ENCODE data around the gene ZNF2.

The ZNF2 gene

DNA sequence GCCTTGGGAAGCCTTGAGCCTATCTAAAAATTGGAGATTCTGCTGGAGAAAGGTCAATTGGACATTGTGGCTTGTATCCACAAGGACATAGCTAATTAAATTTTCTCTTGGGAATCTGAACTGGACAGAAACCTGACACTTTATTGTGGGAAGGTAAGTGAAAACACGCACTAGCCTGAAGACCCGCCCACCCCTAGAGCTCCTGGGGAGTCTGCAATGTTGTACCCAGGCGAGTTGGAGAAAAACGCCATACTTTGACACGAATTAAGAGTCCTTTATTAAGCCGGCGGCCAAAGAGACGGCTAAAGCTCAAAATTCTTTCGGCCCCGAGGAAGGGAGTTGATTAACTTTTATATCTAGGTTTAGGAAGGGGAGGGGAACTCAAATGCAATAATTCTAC, 40.5 kb downstream of the ZNF2 start:
- DNase-seq (ENCODE audit: low read depth in 2 of 2), result no peak

DNA sequence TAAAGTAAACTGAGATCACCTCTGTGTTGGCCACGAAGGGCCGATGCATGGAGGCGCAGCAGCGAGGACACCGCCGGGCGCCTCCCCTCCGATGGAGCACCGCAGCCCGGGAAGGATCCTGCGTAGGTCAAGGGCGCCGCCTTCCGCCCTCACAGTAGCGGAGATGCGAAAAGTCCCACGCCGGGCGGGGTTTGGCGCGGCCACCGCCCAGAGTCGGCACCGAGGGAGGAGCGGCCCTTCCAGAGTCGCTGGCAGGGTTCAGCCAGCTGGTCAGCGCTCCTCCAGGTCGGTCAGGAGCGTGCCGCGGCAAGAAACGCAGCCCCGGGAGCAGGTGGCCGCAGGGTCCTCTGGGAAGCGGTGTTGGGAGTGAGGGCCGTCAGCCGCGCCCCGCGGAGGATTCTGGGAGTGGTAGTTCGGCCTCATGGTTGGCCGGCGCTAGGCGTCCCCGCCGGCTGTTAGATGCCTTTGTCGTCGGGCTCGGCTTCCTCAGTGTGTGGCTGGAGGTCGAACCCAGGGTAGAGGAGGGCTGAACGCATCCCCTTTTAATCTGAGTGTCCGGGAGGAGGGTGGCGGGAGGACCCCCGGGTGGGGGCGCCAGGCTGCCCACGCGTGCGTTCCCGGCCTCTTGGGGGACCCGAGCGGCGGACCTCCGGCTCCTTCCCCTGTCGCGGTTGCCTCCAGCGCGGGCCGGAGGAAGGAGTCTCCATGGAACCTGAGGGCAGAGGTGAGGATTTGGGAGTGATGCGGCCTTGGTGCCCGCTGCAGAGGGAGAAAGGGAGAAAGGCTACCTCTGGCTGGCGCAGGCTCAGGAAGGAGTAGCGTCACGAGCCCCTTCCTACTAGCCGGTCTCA, 41.7 kb downstream of the ZNF2 start, which contains the start of gene ZNF892:
ZNF892 (plus strand) TSS at position 411 of the 851 bp plus-strand sequence; CDS start at position 706, 295 bp downstream.
- peak; percentile 76 to 79 for DNase-seq (ENCODE audit: low read depth in 2 of 2)

DNA sequence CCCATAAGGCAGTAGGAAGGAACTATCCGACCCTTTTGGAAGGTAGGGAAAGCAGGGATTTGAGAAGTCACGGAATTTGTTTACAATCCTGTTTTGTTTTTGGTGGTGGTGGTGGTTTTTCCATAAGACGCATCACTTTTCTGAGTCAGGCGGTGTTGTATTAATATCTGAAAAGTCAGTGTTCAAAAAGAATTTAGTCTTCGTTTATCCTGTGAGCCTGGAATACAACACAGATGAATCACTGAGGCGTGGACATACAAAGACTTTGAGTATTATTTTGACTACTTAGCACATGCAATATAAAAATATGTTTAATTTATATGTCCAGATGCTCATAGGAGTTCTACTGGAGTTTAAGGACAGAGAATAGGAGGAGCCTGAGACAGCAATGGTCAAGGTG, 42.5 kb downstream of the ZNF2 start:
- no peak for DNase-seq (ENCODE audit: low read depth in 2 of 2)

DNA sequence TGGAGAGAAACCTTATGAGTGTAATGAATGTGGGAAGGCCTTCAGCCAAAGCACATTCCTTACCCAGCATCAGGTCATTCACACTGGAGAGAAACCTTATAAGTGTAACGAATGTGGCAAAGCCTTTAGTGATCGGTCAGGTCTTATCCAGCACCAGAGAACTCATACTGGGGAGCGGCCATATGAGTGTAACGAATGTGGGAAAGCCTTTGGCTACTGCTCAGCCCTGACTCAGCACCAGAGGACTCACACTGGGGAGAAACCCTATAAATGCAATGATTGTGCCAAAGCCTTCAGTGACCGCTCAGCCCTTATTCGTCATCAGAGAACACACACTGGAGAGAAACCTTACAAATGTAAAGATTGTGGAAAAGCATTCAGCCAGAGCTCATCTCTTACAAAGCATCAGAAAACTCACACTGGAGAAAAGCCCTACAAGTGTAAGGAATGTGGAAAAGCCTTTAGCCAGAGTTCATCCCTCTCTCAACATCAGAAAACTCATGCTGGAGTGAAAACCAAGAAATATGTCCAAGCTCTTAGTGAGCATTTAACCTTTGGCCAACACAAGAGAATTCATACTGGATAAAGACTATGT, 49.5 kb downstream of the ZNF2 start:
- no peak for DNase-seq (ENCODE audit: low read depth in 2 of 2)

DNA sequence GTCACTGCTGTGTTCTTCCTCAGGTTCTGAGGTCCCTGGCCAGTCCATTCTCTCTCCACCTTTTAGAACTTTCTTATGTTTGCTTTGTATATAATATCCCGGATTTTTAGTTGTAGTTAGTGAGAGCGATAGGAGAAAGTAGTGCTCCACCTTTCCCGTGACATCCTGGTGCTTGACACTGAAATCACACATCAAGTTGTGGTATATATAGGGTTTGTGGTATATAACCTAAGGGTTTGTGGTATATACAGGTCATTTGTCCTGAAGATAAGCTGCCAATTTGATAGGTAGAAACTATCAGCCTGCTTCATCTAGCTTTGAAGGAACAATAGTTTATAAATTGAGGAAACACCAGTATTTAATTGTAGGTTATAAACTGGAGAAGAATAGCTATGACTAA, 54.8 kb downstream of the ZNF2 start:
- DNase-seq (ENCODE audit: low read depth in 2 of 2), result no peak

DNA sequence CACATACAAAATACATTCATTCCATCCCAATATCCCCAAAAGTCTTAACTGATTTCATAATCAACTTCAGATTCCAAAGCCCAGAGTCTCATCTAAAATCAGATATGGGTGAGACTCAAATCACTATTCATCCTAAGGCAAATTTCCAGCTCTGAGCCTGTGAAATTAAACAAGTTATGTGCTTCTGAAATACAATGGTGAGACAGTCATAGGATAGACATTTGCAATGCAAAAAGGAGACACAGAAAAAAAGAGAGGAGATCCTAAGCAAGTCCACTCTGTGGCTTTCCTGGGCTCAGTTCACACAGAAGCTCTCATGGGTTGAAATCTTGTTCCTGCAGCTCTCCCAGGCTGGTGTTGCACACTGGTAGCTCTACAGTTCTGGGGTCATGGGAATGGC, 60.0 kb downstream of the ZNF2 start:
- DNase-seq (ENCODE audit: low read depth in 2 of 2), result no peak

DNA sequence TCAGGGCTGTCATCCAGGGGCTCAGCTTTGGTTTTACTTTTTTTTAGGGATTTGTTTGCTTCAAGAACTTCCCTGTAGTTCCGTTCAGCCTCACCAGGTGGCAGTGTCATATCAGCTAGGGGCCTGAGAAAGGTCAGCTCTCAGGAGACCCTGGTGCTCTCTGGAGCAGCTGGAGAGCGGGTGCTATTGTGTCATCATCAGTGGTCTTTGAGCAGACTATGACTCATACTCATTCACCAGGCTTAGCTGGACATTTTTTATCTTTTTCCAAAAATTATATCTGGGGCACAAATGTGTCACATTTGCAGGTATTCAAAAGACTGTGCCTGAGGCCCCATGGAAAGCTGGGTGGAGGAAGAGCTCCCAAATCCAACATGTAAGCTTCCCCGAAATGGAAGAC, 66.1 kb downstream of the ZNF2 start:
- peak; percentile 14 to 34 for DNase-seq (ENCODE audit: low read depth in 2 of 2)

DNA sequence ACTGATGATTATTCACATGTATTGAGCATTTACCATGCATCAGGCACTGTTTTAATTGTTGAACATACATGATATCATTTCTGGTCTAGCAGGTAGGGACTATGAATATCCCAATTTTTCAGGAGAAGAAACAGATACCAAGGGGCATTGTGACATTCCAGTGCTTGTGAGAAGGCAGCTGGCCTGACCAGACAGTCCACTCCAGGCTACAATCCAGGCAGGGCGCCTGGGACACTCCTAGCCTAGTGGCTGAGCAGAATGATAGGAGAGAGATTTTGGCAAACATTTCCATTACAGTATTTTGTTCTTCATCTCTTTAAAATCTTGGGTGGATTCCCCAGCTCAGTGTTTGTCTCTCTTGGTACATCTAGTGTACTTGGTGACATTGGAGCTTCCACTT, 66.6 kb downstream of the ZNF2 start:
- no peak for DNase-seq (ENCODE audit: low read depth in 2 of 2)
